Transverse colon (tissue), 4 donors: Measurements from ENCODE around the gene PSMA5. TPM values are rescaled to one million over a fixed set of nuclear protein-coding genes. Genes with fewer than 3 reads are reported as not detected.

Source experiments
- DNase-seq: peaks from one replicate; pipeline ENCODE4 v3.0.0-alpha.2; 2019
- H3K27ac ChIP-seq, 4 donors: fragments of 200-600 bp; sonication (generic); 2 replicates each; pipeline ENCODE4 v1.5.1; 2016 to 2018; ENCODE audit warnings: inconsistent platforms in 4 of 4
- H3K27me3 ChIP-seq: fragments of 200-600 bp; sonication (generic); 2 replicates; pipeline ENCODE4 v1.5.1; 2017; ENCODE audit warnings: inconsistent platforms
- H3K36me3 ChIP-seq, 4 donors: fragments of 200-600 bp; sonication (generic); 2 replicates each; pipeline ENCODE4 v1.5.1; 2017 to 2019; ENCODE audit warnings: inconsistent platforms in 4 of 4
- H3K4me1 ChIP-seq, 4 donors: fragments of 200-600 bp; sonication (generic); 2 replicates each; pipeline ENCODE4 v1.5.1; 2017 to 2020; ENCODE audit warnings: inconsistent platforms in 4 of 4
- H3K4me3 ChIP-seq, 4 donors: fragments of 200-600 bp; sonication (generic); 1 replicate in 1 of 4; 2 replicates in 3 of 4; pipeline versions ENCODE4 v1.5.1 to v1.6.1; 2017 to 2019; ENCODE audit warnings: inconsistent platforms in 4 of 4
- H3K9me3 ChIP-seq, 2 donors: fragments of 200-600 bp; sonication (generic); 2 replicates each; pipeline ENCODE4 v1.5.1; 2017 to 2019; ENCODE audit warnings: inconsistent platforms in 2 of 2
- EP300 ChIP-seq: sonication (generic); formaldehyde crosslinking; IDR thresholded peaks from one replicate; pipeline ENCODE4 v1.6.1; 2017; ENCODE audit warnings: antibody characterized with exemption, low read depth
- POLR2A ChIP-seq: fragments of 450-650 bp; IDR thresholded peaks from one replicate; pipeline ENCODE4 v1.6.1; 2016; ENCODE audit warnings: antibody characterized with exemption, mild to moderate bottlenecking, moderate library complexity
- POLR2AphosphoS5 ChIP-seq, 3 donors: sonication (generic); formaldehyde crosslinking; IDR thresholded peaks; one replicate each; pipeline ENCODE4 v1.6.1; 2016; ENCODE audit warnings: antibody characterized with exemption in 3 of 3
- WGBS, 2 donors: methylation state at CpG; one replicate each; pipeline ENCODE4 v1.1.5; 2018; ENCODE audit warnings: low coverage in 1 of 2; 5-methylcytosine and 5-hydroxymethylcytosine counted together
- in situ Hi-C, 4 donors: fragments of 200-750 bp; cut with MboI; loops; one replicate each; pipeline versions ENCODE4 v1.15.0 to v1.15.1; 2017; ENCODE audit warnings: low sequenced_read_pairs in 3 of 4, low pct_ligation_motif_present in 1 of 4, low pct_unique_long_range_greater_than_20kb in 1 of 4
- intact Hi-C: fragments of 100-400 bp; cut with DNase I; formaldehyde crosslinking; loops from one replicate; pipeline ENCODE4 v1.15.1; 2023; ENCODE audit warnings: low total_unique reads
- total RNA-seq, 4 donors: library from RNA; depleted of rRNA; stranded (reverse); fragments of >200 nt; gene quantifications; one replicate each; pipeline ENCODE4 v1.1.0, GENCODE V29; 2016
- TF ChIP-seq, protein P1 (sequence below), 5 experiments: fragments of 200-600 bp in 3 of 5; fragments of 450-650 bp in 2 of 5; sonication (generic) in 3 of 5; IDR thresholded peaks; 1 replicate in 2 of 5; 2 replicates in 3 of 5; pipeline ENCODE4 v1.5.1; 2016 to 2017; ENCODE audit warnings: antibody characterized with exemption in 5 of 5, inconsistent platforms in 3 of 5, mild to moderate bottlenecking in 2 of 5, moderate library complexity in 1 of 5

PSMA5 gene
- total RNA-seq, 4 donors from 2014 or later, result 28.4 to 41.8 (median 33.3) TPM

DNA sequence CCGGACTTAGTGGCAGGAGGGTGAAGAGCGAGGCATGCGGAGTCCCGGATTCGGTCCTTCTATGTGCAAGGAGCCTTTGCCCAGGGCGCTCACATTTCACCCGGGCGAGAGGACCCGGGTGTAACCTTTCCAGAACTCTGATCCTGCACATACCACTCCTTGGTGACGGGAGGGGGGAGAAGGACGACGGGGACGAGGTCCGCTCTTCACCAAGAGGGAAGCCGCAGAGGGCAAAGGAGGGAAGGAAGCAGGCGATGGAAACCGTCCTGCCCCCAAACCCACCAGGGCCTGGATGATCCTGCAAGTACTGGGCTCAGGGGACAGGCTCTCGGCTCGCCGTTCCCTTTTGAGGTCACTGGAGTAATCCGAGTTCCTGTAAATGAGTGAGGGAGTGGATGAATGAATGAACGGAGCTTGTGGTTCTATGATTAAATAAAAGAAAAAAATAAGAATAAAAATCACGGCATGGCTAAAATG lies 41.1 kb upstream of the PSMA5 start:
- DNase-seq, result no peak
- intact Hi-C loops (no loop called here), in situ Hi-C loops (no loop called here)
- Histone ChIP-seq H3K4me3 (peak overlapping the region; percentile 34 to 58 (median 52)), H3K27ac (peak overlapping the region; percentile 54 to 85 (median 70)), H3K4me1 (peaks cover 0 to 25% (median 12%) of the 10 kb centered on the region in 4 donors), H3K36me3 (no peaks in the 10 kb centered on the region), H3K27me3 (peaks cover 95% of the 10 kb centered on the region), H3K9me3 (no peaks in the 10 kb centered on the region)
- TF ChIP-seq EP300 (no peak), POLR2A (no peak), POLR2AphosphoS5 (IDR thresholded peaks at IDR 0.05) (no peak)
- TF ChIP-seq, protein P1, sequence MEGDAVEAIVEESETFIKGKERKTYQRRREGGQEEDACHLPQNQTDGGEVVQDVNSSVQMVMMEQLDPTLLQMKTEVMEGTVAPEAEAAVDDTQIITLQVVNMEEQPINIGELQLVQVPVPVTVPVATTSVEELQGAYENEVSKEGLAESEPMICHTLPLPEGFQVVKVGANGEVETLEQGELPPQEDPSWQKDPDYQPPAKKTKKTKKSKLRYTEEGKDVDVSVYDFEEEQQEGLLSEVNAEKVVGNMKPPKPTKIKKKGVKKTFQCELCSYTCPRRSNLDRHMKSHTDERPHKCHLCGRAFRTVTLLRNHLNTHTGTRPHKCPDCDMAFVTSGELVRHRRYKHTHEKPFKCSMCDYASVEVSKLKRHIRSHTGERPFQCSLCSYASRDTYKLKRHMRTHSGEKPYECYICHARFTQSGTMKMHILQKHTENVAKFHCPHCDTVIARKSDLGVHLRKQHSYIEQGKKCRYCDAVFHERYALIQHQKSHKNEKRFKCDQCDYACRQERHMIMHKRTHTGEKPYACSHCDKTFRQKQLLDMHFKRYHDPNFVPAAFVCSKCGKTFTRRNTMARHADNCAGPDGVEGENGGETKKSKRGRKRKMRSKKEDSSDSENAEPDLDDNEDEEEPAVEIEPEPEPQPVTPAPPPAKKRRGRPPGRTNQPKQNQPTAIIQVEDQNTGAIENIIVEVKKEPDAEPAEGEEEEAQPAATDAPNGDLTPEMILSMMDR (IDR thresholded peaks at IDR 0.05), result no peak
- WGBS, 2 donors, result 12 to 30% methylated on average over 6 to 22 of the region's 23 CpGs

DNA sequence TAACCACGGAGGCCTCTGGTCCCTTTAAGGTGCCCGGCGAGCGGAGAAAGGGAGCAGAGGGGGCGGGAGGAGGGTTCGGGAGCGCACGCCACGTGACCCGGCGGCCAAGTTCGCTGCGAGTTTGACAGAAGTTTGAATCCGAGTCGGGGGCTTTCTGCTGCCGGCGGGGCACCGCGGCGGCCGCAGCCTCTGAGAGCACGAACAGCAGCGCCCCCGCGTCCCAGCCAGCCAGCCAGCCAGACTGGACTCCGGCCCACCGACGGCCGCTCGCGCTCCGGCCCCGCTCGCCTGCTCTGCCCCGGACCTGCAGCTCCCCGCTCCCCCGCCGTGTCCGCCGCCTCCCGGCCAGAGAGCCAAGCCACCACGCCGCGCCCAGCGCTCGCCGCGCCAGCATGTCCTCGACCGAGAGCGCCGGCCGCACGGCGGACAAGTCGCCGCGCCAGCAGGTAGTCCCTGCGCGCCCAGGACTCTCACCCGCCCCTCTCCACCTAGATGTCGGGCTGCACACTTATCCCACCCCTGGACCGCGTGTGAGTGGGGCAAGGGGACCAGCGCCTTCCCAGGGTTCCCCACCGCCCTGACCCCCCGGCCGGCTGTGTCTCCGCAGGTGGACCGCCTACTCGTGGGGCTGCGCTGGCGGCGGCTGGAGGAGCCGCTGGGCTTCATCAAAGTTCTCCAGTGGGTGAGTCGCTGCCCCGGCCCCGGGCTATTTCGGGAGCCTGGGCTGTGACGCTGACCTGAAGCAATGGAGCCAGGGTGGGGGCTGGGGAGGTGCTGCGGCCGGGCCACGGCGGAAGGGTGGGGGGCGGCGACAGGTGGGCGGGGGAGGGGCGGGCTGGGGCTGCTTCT lies 40.4 kb upstream of the PSMA5 start, which contains the start of gene SYPL2:
Gene SYPL2 (plus strand): TSS at position 95 of the 849 bp plus-strand sequence. CDS start 298 bp downstream, at position 393.
- in situ Hi-C loops, result no loop called here
- intact Hi-C loops, result no loop called here
- Histone ChIP-seq H3K36me3 (no peaks in the 10 kb centered on the region), H3K27ac (peak within 1 kb of the TSS; percentile 54 to 85 (median 70)), H3K27me3 (peaks cover 92% of the 10 kb centered on the region), H3K4me3 (peak within 1 kb of the TSS; percentile 34 to 58 (median 52)), H3K4me1 (peaks cover 0 to 25% (median 12%) of the 10 kb centered on the region in 4 donors), H3K9me3 (no peaks in the 10 kb centered on the region)
- 7% methylated on average over 39 of the region's 88 CpGs; no CpG with 5 or more reads in 1 of the 2 donors for WGBS, 2 donors
- TF ChIP-seq POLR2AphosphoS5 (IDR thresholded peaks at IDR 0.05) (peak in 1 of 3 donors; percentile 33), POLR2A (no peak)
- TF ChIP-seq, protein P1 (IDR thresholded peaks at IDR 0.05), result no peak
- peak; percentile 51 for DNase-seq

DNA sequence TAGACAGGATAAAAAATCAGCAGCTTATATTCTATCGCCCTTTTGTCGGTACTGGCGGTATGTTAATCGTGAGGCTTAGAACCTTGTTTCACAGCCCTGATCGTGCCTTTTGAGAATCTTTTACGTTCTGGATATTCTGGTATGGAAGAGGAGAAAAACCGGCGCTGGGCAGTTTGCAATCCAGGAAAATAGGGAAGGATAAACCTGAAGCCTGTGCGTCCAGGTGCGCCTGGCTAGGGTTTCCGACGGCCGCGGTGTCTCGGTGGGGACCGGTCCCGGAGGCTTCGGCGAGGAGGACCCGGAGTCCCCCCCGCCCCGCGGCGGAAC lies 39.8 kb upstream of the PSMA5 start:
- peaks cover 0 to 25% (median 12%) of the 10 kb centered on the region in 4 donors for H3K4me1 ChIP-seq
- no peaks in the 10 kb centered on the region for H3K9me3 ChIP-seq
- intact Hi-C loops, result no loop called here
- no peak for DNase-seq
- peaks cover 93% of the 10 kb centered on the region for H3K27me3 ChIP-seq
- peak overlapping the region; percentile 34 to 58 (median 52) for H3K4me3 ChIP-seq
- 10 to 38% methylated on average over 3 to 24 of the region's 24 CpGs for WGBS, 2 donors
- TF ChIP-seq, protein P1 (IDR thresholded peaks at IDR 0.05), result no peak
- no peak for TF ChIP-seq EP300
- no peak for TF ChIP-seq POLR2A
- no peak for TF ChIP-seq POLR2AphosphoS5 (IDR thresholded peaks at IDR 0.05)
- in situ Hi-C loops, result no loop called here
- H3K27ac ChIP-seq, result peak overlapping the region; percentile 54 to 85 (median 70)
- no peaks in the 10 kb centered on the region for H3K36me3 ChIP-seq

DNA sequence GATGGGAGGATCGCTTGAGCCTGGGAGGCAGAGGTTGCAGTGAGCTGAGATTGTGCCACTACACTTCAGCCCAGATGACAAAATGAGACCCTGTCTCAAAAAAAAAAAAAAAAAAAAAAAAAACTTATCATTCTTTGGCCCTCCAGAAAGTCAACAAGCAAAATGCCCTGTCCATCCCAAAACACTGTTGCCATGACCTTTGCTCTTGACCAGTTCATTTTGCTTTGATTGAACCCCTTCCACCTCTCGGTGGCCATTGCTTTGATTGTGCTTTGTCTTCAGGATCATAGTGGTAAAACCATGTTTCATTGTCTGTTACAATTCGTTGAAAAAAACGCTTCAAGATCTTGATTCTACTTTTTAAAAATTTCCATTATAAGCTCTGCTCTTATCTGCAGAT lies 31.6 kb upstream of the PSMA5 start:
- Histone ChIP-seq H3K9me3 (no peaks in the 10 kb centered on the region), H3K27me3 (peaks cover 33% of the 10 kb centered on the region), H3K4me3 (no peak overlapping the region), H3K4me1 (no peaks in the 10 kb centered on the region), H3K36me3 (no peaks in the 10 kb centered on the region), H3K27ac (no peak overlapping the region)
- intact Hi-C loops (no loop called here), in situ Hi-C loops (no loop called here)
- DNase-seq, result no peak
- TF ChIP-seq, protein P1 (IDR thresholded peaks at IDR 0.05), result no peak
- TF ChIP-seq POLR2AphosphoS5 (IDR thresholded peaks at IDR 0.05) (no peak), POLR2A (no peak), EP300 (no peak)
- WGBS, 2 donors, result 85 to 93% methylated on average over 4 of the region's 4 CpGs
